ENCODE results near the gene FKBP2.
A peak's percentile ranks its signal among the peaks of the same experiment; 100 is the strongest.

The FKBP2 gene

GRCh38 chr11:64219755-64220154, 21.1 kb upstream of the FKBP2 start:
- no peak for DNase-seq

DNA sequence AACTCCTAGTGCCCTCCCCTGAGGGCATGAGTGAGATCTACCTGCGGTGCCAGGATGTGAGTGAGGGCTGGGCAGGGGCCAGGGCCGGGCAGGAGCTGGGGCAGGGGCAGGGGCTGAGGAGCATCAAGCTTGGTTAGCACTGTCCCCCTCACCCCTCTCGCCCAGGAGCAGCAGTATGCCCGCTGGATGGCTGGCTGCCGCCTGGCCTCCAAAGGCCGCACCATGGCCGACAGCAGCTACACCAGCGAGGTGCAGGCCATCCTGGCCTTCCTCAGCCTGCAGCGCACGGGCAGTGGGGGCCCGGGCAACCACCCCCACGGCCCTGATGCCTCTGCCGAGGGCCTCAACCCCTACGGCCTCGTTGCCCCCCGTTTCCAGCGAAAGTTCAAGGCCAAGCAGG, 20.6 kb upstream of the FKBP2 start:
- no peak for DNase-seq

DNA sequence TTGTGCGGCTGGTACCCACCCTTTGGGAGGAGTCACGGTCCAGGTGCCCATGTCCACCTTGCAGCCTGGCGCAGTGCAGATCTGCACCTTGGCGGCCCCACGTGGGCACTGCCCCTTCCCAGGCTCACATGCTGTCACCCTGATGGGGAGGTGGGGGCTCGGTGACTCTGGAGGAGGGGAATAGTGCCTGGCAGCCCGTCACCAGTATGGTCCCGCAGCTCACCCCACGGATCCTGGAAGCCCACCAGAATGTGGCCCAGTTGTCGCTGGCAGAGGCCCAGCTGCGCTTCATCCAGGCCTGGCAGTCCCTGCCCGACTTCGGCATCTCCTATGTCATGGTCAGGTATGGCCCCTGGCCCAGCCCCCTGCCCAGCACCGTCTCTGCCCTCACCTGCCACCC, 20.1 kb upstream of the FKBP2 start:
- no peak for DNase-seq

- DNase-seq, result no peak
These were observed 18.3 kb upstream of the FKBP2 start for GRCh38 chr11:64222651-64223000.

GRCh38 chr11:64223001-64223651, 17.8 kb upstream of the FKBP2 start:
- DNase-seq, result no peak

- no peak for DNase-seq
These were observed 16.6 kb upstream of the FKBP2 start for GRCh38 chr11:64224151-64224890.

GRCh38 chr11:64224891-64225607, 15.8 kb upstream of the FKBP2 start:
- DNase-seq, result peak; percentile 56

DNA sequence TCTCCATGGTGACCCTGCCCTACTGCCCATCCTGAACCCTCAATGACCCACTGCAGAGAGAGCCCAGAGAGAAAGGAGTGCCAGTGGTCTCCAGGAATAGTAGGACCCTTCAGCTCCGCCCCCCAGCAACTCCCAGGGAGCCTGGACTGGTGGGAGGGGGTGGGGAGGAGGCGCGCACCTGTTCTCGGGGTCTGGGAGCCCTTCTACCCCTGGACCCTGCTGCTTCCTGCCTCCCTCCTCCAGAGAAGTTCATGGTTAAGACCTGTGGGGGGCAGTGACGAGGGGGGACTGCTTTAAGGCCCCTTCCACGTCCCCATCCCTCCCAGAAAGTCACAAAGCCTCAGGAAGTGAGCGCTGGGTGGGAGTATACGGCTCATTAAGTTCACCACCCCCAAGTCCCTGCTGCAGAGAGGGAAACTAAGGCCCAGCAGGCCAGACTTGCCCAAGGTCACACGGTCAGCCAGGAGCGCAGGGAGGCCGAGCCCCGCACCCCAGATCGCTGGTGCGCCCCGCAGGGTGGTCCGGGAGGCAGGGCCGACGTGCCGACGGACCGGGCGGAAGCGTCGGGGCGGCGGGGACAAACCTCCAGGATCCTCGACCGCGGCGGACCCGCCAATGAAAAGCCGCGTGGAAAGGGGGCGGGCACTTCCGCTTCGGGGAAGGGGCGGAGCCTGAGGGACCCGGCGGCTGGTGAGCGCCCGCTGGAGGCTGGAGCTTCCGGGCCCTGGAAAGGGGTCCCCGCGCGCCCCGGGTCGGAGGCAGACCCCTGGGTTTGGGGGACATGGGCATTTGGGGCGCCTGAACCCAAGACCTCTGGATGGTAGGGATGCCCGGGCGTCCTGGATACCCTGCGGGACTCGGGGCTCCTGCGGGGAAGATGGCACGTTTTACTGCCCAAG, 15.0 kb upstream of the FKBP2 start, which contains the start of the genes NUDT22 and TRPT1:
NUDT22 (plus strand) TSS at position 667 of the 899 bp plus-strand sequence. CDS start 379 bp downstream, outside the sequence.
TRPT1 (minus strand) TSS at position 579 of the 899 bp plus-strand sequence; CDS start at position 253, 326 bp downstream.
- DNase-seq, result peak; percentile 95

DNA sequence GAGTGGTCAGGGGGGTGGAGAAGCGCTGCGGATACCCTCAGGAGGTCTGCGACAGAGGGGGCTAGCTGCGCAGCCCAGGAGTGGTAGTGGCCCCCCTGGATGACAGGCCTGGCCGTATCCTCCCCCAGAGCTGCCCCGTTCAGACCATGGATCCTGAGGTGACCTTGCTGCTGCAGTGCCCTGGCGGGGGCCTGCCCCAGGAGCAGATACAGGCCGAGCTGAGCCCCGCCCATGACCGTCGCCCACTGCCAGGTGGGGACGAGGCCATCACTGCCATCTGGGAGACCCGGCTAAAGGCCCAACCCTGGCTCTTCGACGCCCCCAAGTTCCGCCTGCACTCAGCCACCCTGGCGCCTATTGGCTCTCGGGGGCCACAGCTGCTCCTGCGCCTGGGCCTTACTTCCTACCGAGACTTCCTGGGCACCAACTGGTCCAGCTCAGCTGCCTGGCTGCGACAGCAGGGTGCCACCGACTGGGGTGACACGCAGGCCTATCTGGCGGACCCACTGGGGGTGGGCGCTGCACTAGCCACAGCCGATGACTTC, 14.3 kb upstream of the FKBP2 start:
- peak; percentile 83 for DNase-seq

- DNase-seq, result no peak
These were observed 13.4 kb upstream of the FKBP2 start for GRCh38 chr11:64227405-64227956.

GRCh38 chr11:64229090-64229743, 11.7 kb upstream of the FKBP2 start:
- DNase-seq, result peak; percentile 48

- no peak for DNase-seq
These were observed 11.1 kb upstream of the FKBP2 start for GRCh38 chr11:64229744-64230170.

DNA sequence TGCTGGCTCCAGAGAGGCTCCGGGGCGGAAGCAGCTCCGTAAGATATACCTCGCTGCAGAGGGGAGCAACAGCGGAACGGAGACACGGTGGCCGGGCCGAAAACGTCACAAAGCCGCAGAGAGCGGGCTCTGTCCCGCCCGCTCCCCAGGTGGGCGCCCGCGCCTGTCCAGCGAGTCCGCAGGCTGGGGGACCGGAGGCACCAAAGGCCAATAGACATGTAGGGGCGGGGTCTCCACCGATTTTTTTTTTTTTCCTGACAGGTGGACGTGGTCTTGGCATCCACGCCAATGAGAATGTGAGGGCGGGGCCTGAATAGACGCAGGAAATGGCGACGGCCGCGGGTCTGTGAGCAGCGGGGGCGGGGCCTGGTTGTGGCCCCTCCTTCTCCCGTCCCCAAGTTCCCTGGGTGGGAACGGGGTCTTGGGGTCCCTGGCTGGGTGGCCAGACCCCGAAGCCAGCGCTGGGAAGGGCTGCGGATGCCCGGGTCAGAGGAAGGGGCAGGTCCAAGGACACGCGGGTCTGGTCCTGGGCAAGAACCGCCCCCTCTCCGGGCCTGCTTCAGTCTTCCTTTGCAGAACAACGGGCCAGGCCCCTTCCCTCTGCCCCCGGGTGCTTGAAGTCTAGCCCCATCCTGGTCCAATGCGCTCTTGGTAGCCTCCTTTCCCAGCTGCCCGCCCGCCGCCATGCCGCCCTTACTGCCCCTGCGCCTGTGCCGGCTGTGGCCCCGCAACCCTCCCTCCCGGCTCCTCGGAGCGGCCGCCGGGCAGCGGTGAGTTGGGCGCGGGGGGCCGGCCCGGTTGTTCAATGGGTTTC, 10.5 kb upstream of the FKBP2 start, which contains the start of gene DNAJC4:
DNAJC4 (plus strand) TSS at position 378 of the 814 bp plus-strand sequence; CDS start at position 685, 307 bp downstream.
- DNase-seq, result peak; percentile 98

DNA sequence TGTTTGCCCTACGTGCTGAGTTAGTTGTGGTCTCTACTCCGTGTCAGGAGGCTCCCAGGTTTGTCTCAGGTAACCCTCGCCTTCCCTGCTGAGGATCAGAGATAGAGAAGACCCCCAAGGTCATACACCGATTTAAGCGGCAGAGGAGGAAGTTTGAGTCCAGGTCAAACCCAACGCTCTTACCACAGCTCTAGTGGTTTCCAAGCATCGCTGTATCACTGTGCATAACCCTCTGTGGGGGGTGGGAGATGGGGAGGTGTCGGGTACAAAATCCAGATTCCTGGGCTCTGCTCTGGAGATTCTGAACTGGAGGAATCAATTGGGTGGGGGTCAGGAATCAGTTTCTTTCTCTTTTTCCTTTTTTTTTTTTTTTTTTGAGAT, 9.9 kb upstream of the FKBP2 start:
- DNase-seq, result peak; percentile 65

DNA sequence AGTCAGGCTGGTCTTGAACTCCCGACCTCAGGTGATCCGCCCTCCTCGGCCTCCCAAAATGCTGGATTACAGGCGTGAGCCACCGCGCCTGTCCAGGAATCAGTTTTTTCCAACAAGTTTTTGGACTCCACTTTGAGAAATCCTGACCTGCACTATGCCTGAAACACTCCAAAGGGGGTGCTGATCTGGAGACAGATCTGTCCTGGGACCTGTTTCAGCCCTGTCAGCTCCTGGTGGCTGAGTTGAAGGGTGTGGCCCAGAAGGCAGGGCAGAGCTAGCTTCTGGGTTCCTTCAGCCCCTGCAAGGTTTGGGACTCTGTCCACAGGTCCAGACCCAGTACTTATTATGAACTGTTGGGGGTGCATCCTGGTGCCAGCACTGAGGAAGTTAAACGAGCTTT, 9.3 kb upstream of the FKBP2 start:
- no peak for DNase-seq

DNA sequence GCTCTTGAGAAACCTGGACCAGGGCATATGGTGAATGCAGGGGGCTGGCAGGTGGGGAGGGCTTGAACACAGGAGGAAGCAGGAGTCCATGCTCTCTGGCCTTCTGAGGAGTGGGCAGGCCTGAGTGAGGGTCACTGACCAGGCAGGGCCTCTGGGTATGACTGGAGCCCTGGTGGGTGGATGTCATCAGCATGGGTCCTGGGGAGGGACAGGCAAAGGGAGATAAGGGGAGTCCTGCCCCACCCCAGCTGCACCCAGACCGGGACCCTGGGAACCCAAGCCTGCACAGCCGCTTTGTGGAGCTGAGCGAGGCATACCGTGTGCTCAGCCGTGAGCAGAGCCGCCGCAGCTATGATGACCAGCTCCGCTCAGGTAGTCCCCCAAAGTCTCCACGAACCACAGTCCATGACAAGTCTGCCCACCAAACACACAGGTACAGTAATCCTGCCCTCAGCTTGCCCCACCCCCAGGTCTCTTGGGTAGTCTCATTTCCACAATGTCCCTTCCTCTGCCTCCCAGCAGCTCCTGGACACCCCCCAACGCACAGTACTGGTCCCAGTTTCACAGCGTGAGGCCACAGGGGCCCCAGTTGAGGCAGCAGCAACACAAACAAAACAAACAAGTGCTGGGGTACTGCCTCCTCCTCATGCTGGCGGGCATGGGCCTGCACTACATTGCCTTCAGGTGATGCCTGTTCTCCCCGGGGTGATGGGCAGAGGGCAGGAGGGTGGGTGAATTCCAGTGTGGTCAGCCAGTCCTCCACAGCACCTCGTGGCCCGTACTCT, 8.5 kb upstream of the FKBP2 start:
- no peak for DNase-seq

DNA sequence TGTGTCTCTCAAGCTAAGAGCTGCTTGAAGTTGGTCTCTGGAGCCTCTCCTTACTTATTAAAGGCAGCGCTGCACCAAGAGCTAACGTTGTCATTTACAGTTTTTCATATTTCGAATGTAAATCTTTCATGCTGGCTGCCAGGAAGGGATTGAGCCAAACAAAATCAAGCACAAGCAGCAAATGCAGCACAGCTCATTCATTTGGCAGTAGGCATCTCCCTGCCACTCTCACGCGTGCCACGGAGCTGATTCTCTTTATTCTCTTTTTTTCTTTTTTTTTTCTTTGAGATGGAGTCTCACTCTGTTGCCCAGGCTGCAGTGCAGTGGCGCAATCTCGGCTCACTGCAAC, 8.0 kb upstream of the FKBP2 start:
- no peak for DNase-seq

GRCh38 chr11:64233913-64234586, 6.8 kb upstream of the FKBP2 start, which contains the start of gene VEGFB:
Gene VEGFB, plus strand, starts transcription at chr11:64234584. Its CDS starts 250 bp downstream, at chr11:64234834.
- DNase-seq, result peak; percentile 89

Measured in DMS53 (cell line).